GM21825 (cell line): ENCODE results near the gene STON1.
"Not testable (repeated sequence)": the region's sequence is repeated elsewhere in the genome, so short reads cannot be mapped to it uniquely, and the experiment has no call there.

Experiments
- ATAC-seq: cut with Tn5 transposase; IDR thresholded peaks from one replicate; pipeline ENCODE4 v1.9.1; 2021; ENCODE audit warnings: mild to moderate bottlenecking, moderate library complexity; ENCODE audit not compliant: unreplicated experiment

Gene STON1

DNA sequence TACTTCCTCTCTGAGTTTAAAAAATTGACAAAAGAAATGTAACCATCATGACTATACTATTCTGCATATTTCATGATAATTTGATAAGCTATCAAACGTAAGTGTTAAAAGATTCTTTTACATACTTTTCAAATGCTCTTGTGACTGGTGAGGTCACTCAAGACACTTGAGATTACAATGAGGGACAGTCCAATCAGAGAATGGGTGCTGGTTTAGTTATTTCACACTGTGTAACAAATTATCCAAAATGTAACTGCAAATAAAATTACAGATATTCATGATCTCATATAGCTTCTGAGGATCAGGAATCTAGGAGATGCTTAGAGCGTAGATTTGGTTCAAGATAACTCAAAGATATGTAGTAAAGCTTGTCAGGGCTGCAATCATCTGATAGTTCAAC is 83.3 kb downstream of the STON1 start:
- ATAC-seq: no peak

DNA sequence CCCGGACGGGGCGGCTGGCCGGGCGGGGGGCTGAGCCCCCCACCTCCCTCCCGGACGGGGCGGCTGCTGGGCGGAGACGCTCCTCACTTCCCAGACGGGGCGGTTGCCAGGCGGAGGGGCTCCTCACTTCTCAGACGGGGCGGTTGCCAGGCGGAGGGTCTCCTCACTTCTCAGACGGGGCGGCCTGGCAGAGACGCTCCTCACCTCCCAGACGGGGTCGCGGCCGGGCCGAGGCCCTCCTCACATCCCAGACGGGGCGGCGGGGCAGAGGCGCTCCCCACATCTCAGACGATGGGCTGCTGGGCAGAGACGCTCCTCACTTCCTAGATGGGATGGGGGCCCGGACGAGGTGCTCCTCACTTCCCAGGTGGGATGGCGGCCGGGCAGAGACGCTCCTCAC is 84.6 kb downstream of the STON1 start:
- not testable (repeated sequence) for ATAC-seq

DNA sequence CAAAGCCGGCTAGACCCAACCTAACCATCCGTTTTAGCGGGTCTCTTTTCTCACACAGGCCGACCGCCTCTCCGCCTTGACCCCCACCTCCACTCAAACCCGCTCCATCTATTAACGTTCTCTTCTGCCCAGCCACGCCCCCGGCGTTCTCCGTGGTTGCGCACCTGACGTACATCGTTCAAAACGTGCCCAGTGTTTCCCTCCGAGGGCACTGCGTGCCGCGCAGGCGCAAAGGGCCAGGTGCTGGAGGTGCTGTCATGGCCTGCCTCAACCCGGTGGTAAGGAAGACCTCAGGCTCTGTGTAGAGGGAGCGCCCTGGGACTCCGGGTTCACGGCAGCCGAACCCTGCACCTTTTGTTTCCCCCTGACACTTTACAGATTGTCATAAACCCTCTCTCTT is 87.7 kb downstream of the STON1 start, which contains the start of gene GTF2A1L:
GTF2A1L (plus strand) TSS at position 239 of the 400 bp plus-strand sequence; CDS start at position 258, 19 bp downstream.
- ATAC-seq: no peak

DNA sequence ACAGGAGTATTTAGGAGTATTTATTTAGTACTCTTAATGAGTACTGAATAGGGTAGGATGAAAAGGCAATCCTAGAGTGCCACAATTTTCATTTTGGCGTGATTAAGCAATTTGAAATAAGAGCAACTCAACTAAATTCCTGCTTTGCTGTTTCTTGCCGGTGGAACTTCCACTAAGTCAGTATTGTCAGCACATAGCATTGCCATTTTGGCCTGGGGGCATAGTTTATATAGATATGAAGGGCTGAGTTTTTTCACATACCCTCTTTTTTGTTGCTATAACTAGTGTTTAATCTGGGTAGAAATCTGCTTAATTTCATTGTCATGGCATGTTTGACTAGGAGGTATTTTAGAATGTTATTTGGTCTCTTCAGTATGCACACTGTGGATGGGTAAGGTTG is 89.6 kb downstream of the STON1 start:
- no peak for ATAC-seq

DNA sequence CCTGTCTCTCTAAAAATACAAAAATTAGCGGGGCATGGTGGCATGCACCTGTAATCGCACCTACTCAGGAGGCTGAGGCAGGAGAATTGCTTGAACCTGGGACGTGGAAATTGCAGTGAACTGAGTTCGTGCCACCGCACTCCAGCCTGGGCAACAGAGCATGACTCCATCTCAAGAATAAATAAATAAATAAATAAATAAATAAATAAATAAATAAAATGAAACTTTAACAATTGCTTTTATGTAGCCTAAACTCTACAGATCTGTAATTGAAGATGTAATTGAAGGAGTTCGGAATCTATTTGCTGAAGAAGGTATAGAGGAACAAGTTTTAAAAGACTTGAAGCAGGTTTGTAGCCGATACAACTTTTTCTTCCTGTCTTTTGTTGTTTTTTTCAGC is 90.7 kb downstream of the STON1 start:
- no peak for ATAC-seq

DNA sequence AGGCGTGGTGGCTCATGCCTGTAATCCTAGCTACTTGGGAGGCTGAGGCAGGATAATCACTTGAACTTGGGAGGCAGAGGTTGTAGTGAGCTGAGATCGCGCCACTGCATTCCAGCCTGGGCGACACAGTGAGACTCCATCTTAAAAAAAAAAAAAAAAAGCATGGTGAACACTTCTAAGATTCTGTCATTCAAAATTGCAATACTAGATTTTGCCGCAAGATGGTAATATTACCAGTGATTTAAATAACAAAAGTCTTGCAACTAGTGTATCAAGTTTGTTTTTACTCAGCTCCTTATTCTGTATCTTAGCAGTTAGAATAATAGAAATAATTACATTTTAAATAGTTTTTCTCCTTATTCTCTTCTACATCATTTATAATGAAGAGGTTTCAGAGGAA is 92.7 kb downstream of the STON1 start:
- not testable (repeated sequence) for ATAC-seq

DNA sequence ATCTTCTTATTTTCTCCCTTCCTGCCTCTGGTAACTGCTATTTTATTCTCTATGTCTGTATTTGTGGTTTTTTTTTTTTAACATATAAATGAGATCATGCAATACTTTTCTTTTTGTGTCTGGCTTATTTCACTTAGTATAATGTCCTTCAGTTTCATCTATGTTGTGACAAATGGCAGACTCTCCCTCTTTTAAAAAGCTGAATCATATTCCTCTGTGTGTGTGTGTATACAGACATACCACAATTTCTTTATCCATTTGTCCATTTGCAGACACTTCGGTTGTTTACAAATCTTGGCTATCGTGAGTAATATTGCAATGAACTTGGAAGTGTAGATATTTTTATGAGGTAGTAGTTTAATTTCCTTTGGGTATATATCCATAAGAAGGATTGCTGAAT is 94.7 kb downstream of the STON1 start:
- ATAC-seq: no peak

DNA sequence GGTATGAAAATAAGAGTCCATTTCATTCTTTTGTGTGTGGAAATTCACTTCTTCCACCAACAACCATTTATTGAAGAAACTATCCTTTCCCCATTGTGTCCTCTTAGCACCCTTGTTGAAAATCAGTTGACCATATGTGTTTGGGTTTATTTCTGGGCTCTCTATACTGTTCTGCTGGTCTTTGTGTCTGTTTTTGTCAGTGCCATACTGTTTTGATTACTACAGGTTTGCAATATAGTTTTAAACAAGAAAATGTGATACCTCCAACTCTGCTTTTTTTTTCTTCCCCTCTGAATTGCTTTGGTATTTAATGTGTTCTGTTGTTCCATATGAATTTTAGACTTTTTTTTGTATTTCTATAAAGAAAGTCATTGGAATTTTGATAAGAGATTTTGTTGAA is 96.1 kb downstream of the STON1 start:
- no peak for ATAC-seq

DNA sequence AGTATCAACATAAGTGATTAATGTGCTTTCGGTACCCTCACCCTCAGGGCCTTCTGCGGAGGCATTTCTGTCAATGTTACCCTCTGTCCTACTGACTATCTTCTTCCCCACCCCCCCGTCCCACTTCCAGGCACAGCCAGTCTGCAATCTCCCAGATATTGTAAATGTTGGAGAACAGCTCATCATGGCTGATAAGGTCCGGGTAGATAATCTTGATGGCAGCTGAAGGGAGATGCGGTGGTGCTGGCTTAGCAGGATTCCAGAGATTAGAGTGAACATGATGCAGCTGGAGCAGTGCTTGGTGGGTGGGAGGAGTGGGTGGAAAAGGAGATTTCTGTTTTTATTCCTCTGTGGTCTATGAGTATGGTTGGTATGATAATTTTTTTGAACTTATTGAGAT is 103.2 kb downstream of the STON1 start:
- ATAC-seq: no peak

DNA sequence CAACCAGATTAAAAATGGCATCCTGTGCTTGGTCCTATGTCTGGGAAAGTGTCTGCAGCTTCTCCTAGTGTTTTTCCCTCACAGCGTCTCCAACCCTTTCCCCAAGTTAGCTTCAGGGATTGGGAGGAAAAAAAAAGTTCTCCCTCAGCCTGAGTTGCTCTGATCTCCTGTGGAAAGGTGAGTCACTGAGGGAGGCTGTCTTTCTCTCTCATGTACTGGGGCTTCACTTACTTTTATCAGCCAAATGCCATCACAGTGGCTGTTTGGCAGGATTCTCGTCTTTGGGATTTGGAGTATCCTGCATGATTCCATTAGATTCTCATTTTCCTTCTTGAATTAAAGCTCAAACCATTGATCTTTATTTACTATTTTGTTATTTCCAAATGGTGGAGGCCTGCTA is 105.8 kb downstream of the STON1 start:
- no peak for ATAC-seq

DNA sequence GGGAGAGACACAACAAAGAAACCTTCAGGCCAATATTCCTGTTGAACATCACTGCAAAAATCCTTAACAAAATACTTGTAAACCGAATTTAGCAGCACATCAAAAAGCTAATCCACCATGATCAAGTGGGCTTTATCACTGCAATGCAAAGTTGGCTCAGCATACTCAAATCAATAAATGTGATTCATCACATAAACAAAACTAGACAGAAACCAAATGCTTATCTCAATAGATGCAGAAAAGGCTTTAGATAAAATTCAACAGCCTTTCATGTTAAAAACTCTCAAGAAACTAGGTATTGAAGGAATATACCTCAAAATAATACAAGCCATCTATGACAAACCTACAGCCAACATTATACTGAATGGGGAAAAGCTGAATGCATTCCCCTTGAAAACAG is 108.3 kb downstream of the STON1 start:
- no peak for ATAC-seq
